ENCODE data around the gene STRN.

DNA sequence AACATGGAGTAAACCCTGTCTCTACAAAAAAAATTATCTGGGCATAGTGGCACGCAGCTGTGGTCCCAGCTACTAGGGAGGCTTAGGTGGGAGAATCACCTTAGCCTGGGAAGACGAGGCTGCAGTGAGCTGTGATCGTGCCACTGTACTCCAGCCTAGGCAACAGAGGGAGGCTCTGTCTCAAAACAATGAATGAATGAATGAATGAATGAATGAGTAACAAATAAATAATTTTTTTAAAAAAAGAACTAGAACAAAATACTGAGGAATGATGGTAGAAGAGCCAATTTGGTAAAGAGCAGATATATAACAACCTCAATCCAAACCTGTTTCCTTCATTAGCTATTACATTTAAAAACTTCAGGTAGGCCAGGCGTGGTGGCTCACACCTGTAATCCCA lies 60.1 kb downstream of the STRN start:
- TF ChIP-seq, protein P1, sequence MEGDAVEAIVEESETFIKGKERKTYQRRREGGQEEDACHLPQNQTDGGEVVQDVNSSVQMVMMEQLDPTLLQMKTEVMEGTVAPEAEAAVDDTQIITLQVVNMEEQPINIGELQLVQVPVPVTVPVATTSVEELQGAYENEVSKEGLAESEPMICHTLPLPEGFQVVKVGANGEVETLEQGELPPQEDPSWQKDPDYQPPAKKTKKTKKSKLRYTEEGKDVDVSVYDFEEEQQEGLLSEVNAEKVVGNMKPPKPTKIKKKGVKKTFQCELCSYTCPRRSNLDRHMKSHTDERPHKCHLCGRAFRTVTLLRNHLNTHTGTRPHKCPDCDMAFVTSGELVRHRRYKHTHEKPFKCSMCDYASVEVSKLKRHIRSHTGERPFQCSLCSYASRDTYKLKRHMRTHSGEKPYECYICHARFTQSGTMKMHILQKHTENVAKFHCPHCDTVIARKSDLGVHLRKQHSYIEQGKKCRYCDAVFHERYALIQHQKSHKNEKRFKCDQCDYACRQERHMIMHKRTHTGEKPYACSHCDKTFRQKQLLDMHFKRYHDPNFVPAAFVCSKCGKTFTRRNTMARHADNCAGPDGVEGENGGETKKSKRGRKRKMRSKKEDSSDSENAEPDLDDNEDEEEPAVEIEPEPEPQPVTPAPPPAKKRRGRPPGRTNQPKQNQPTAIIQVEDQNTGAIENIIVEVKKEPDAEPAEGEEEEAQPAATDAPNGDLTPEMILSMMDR (IDR thresholded peaks at IDR 0.05; ENCODE audit: low read length): no peak
- TF ChIP-seq EZH2 (IDR thresholded peaks at IDR 0.05; ENCODE audit: borderline replicate concordance, low read length): no peak
